ENCODE data around the gene CMTM4. TPM values are rescaled to one million over a fixed set of nuclear protein-coding genes. Genes with fewer than 3 reads are reported as not detected.

Gene CMTM4
- total RNA-seq, 2 experiments from 2014 or later = 1.3 to 2.0 TPM

DNA sequence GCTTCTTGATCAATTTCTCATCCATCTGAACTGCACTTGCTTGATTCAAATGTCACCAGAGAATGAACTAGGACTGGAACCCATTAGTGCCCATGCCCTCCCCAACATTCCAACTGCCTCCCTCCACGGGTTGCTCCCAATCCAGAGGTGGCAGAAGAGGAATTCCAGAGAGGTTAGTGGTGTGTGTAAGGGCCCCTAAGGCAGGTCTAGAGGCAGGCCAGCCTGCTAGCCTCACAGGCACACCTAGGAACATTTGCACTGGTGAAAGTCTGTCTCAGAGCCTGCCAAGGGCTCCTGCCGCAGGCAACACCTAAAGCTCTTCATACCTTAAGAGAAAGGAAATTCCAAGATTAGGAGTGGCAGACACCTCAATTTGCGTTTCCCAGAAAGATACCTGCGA is 21.2 kb upstream of the CMTM4 start:
- no peak overlapping the region for H3K27ac Mint-ChIP-seq
- DNase-seq (no peak), ATAC-seq (ENCODE audit: low read depth) (no peak)
- H3K4me3 Mint-ChIP-seq = no peak overlapping the region
- no peaks in the 10 kb centered on the region for H3K4me1 Mint-ChIP-seq
- H3K27me3 Mint-ChIP-seq = no peaks in the 10 kb centered on the region
- POLR2A ChIA-PET = no interaction called here
- no peaks in the 10 kb centered on the region for H3K9me3 Mint-ChIP-seq
- H3K36me3 Mint-ChIP-seq = peaks cover 2% of the 10 kb centered on the region

- peak; percentile 56 for ATAC-seq (ENCODE audit: low read depth)
- Mint-ChIP-seq H3K36me3 (peaks cover 2% of the 10 kb centered on the region), H3K27me3 (no peaks in the 10 kb centered on the region), H3K4me3 (no peak overlapping the region), H3K27ac (no peak overlapping the region), H3K9me3 (no peaks in the 10 kb centered on the region), H3K4me1 (no peaks in the 10 kb centered on the region)
- POLR2A ChIA-PET = interaction anchor here (0.7 kb wide), 1 partner anchor 67 kb away, joined by 4 read pairs; no protein-coding TSS in a partner anchor
- DNase-seq = no peak
These were observed 20.7 kb upstream of the CMTM4 start for GRCh38 chr16:66717112-66717675.

GRCh38 chr16:66714654-66715307 is 18.2 kb upstream of the CMTM4 start:
- no peak overlapping the region for H3K4me3 Mint-ChIP-seq
- H3K27me3 Mint-ChIP-seq = no peaks in the 10 kb centered on the region
- H3K36me3 Mint-ChIP-seq = no peaks in the 10 kb centered on the region
- POLR2A ChIA-PET = no interaction called here
- no peak for ATAC-seq (ENCODE audit: low read depth)
- H3K9me3 Mint-ChIP-seq = no peaks in the 10 kb centered on the region
- DNase-seq = no peak
- H3K27ac Mint-ChIP-seq = no peak overlapping the region
- H3K4me1 Mint-ChIP-seq = no peaks in the 10 kb centered on the region

DNA sequence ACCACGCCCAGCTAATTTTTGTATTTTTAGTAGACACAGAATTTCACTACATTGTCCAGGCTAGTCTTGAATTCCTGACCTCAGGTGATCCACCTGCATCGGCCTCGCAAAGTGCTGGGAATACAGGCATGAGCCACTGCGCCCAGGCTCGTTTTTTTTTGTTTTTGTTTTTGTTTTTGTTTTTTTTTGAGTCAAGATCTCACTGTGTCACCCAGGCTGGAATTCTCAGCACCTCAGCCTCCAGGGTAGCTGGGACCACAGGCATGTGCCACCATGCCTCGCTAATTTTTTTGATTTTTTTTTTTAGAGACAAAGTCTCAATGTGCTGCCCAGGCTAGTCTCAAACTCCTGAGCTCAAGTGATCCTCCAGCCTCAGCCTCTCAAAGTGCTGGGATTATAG is 17.5 kb upstream of the CMTM4 start:
- H3K27ac Mint-ChIP-seq = no peak overlapping the region
- H3K27me3 Mint-ChIP-seq = peaks cover under 1% of the 10 kb centered on the region
- no peaks in the 10 kb centered on the region for H3K9me3 Mint-ChIP-seq
- ATAC-seq (ENCODE audit: low read depth) (no peak), DNase-seq (no peak)
- H3K4me3 Mint-ChIP-seq = no peak overlapping the region
- H3K36me3 Mint-ChIP-seq = no peaks in the 10 kb centered on the region
- H3K4me1 Mint-ChIP-seq = no peaks in the 10 kb centered on the region
- POLR2A ChIA-PET = no interaction called here

DNA sequence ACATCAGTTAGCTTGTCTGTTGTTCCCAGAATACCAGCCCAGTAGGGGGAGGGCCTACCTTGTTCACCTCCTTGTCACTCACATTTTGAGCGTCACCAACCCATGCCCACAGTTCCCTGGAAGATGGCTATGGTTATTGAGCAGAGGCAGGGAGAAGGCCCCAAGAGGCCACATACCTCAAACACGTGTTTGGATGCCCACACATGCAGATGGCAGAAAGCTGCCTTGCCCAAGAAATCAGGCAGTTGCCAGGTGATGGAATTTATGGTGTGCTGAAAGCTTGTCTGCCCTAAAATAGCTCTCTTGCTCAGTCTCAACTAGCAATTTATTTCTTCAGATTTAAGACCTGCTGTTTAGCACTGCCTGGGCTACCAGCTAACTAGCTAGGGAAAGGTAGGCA is 16.5 kb upstream of the CMTM4 start:
- Mint-ChIP-seq H3K9me3 (no peaks in the 10 kb centered on the region), H3K27me3 (peaks cover 8% of the 10 kb centered on the region), H3K4me1 (no peaks in the 10 kb centered on the region), H3K4me3 (no peak overlapping the region), H3K36me3 (no peaks in the 10 kb centered on the region), H3K27ac (no peak overlapping the region)
- ATAC-seq (ENCODE audit: low read depth) (no peak), DNase-seq (no peak)
- POLR2A ChIA-PET = no interaction called here

DNA sequence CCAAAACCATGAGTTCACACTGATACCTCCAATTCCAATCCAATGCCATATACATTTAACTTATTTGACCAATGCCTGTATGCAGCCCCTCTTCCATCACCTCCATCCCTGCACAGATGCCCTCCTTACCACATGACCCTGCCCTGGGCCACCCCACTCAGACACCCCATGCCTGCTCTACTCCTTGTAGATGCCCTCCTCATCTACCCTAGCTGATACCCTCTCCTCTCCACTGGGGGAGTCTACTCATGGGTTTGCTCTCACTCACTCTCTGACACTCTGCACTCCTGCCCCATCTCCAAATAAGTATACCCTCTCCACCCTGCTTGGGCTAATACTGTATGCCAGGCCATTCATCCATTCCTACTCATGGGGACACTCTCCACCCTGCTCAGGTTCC is 16.0 kb upstream of the CMTM4 start:
- POLR2A ChIA-PET = no interaction called here
- DNase-seq (no peak), ATAC-seq (ENCODE audit: low read depth) (no peak)
- H3K27me3 Mint-ChIP-seq = peaks cover 11% of the 10 kb centered on the region
- H3K4me3 Mint-ChIP-seq = no peak overlapping the region
- no peaks in the 10 kb centered on the region for H3K36me3 Mint-ChIP-seq
- H3K4me1 Mint-ChIP-seq = no peaks in the 10 kb centered on the region
- no peak overlapping the region for H3K27ac Mint-ChIP-seq
- H3K9me3 Mint-ChIP-seq = no peaks in the 10 kb centered on the region

- POLR2A ChIA-PET = interaction anchor here (0.6 kb wide), 1 partner anchor 27 kb away, joined by 8 read pairs; no protein-coding TSS in a partner anchor
- no peaks in the 10 kb centered on the region for H3K9me3 Mint-ChIP-seq
- no peak overlapping the region for H3K27ac Mint-ChIP-seq
- H3K36me3 Mint-ChIP-seq = no peaks in the 10 kb centered on the region
- no peak for DNase-seq
- peaks cover 11% of the 10 kb centered on the region for H3K27me3 Mint-ChIP-seq
- H3K4me3 Mint-ChIP-seq = no peak overlapping the region
- no peak for ATAC-seq (ENCODE audit: low read depth)
- no peaks in the 10 kb centered on the region for H3K4me1 Mint-ChIP-seq
These were observed 15.0 kb upstream of the CMTM4 start for GRCh38 chr16:66711581-66711980.

GRCh38 chr16:66706506-66706880 is 9.9 kb upstream of the CMTM4 start:
- peaks cover 22% of the 10 kb centered on the region for H3K27me3 Mint-ChIP-seq
- DNase-seq (no peak), ATAC-seq (ENCODE audit: low read depth) (no peak)
- H3K36me3 Mint-ChIP-seq = no peaks in the 10 kb centered on the region
- H3K9me3 Mint-ChIP-seq = no peaks in the 10 kb centered on the region
- no peak overlapping the region for H3K4me3 Mint-ChIP-seq
- POLR2A ChIA-PET = no interaction called here
- no peaks in the 10 kb centered on the region for H3K4me1 Mint-ChIP-seq
- no peak overlapping the region for H3K27ac Mint-ChIP-seq

GRCh38 chr16:66705790-66706505 is 9.4 kb upstream of the CMTM4 start:
- ATAC-seq (ENCODE audit: low read depth) (no peak), DNase-seq (no peak)
- POLR2A ChIA-PET = interaction anchor here (0.7 kb wide), 1 partner anchor 162 kb away, joined by 4 read pairs; no protein-coding TSS in a partner anchor
- no peak overlapping the region for H3K27ac Mint-ChIP-seq
- H3K36me3 Mint-ChIP-seq = peaks cover under 1% of the 10 kb centered on the region
- H3K9me3 Mint-ChIP-seq = peaks cover 1% of the 10 kb centered on the region
- H3K27me3 Mint-ChIP-seq = peaks cover 25% of the 10 kb centered on the region
- H3K4me1 Mint-ChIP-seq = peaks cover under 1% of the 10 kb centered on the region
- no peak overlapping the region for H3K4me3 Mint-ChIP-seq

DNA sequence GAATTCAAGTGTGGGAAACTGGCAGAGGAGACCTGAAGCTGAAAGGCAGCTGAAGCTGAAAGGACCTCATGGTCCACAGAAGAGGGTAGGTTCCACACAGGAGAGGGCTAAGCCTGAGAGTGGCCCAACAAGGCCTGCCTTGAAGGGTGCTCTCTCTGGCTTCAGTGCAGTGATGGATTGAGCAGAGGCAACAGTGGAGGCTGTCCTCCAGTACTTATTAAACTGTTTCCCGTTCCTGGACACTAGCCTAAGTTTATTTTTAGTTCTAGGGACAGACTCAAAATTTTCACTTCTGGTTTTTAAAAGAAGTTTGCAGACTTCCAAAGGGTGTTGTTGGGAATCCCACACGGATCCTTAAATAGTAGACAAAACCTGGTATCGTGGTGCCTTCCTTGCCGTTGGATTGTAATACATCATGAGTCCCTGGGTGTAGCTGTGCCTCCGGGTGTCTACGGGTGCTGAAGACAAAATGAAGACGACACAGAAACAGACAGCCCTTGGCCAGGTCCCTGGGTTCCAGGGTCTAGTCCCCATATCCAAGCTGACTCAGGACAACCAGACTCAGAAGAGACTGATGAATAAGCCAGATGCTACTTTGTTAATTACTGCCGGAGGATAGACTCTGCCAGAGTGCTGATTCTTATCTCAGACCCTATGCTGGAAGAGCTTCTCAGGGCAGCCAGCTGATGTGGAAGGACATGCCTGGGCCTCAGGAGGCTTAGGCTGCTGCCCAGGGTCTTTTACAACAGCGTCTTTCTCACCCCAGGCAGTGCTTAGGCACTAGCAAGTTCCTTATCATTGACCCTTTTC is 7.1 kb upstream of the CMTM4 start:
- DNase-seq = no peak
- no peak overlapping the region for H3K27ac Mint-ChIP-seq
- POLR2A ChIA-PET = no interaction called here

GRCh38 chr16:66701516-66701915 is 5.0 kb upstream of the CMTM4 start:
- POLR2A ChIA-PET = interaction anchor here (0.6 kb wide), 1 partner anchor 8 kb away, joined by 4 read pairs; no protein-coding TSS in a partner anchor
- peaks cover 4% of the 10 kb centered on the region for H3K9me3 Mint-ChIP-seq
- peaks cover 52% of the 10 kb centered on the region for H3K27me3 Mint-ChIP-seq
- ATAC-seq (ENCODE audit: low read depth) (no peak), DNase-seq (no peak)
- no peak overlapping the region for H3K27ac Mint-ChIP-seq
- H3K4me3 Mint-ChIP-seq = no peak overlapping the region
- H3K36me3 Mint-ChIP-seq = peaks cover 2% of the 10 kb centered on the region
- peaks cover 6% of the 10 kb centered on the region for H3K4me1 Mint-ChIP-seq

More for the DNA sequence above, 7.1 kb upstream of the CMTM4 start:
- no peak for ATAC-seq (ENCODE audit: low read depth)
- Mint-ChIP-seq H3K9me3 (peaks cover 4% of the 10 kb centered on the region), H3K36me3 (peaks cover 2% of the 10 kb centered on the region), H3K4me1 (peaks cover 3% of the 10 kb centered on the region), H3K27me3 (peaks cover 41% of the 10 kb centered on the region), H3K4me3 (no peak overlapping the region)

DNA sequence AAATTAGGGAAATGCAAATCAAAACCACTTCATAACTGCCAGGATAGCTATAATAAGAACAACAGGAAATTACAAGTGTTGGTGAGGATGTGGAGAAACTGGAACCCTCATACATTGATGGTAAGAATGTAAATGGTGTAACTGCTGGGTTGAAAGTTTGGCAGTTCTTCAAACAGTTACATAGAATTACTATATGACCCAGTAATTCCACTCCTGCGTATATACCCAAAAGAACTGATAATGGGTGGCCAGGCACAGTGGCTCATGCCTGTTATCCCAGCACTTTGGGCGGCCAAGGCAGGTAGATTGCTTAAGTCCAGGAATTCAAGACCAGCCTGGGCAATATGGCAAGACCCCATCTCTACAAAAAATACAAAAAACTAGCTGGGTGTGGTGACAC is 4.5 kb upstream of the CMTM4 start:
- Mint-ChIP-seq H3K36me3 (peaks cover 2% of the 10 kb centered on the region), H3K27me3 (peaks cover 52% of the 10 kb centered on the region), H3K4me1 (peaks cover 6% of the 10 kb centered on the region), H3K4me3 (no peak overlapping the region), H3K27ac (no peak overlapping the region), H3K9me3 (peaks cover 4% of the 10 kb centered on the region)
- POLR2A ChIA-PET = no interaction called here
- ATAC-seq (ENCODE audit: low read depth) (no peak), DNase-seq (no peak)

DNA sequence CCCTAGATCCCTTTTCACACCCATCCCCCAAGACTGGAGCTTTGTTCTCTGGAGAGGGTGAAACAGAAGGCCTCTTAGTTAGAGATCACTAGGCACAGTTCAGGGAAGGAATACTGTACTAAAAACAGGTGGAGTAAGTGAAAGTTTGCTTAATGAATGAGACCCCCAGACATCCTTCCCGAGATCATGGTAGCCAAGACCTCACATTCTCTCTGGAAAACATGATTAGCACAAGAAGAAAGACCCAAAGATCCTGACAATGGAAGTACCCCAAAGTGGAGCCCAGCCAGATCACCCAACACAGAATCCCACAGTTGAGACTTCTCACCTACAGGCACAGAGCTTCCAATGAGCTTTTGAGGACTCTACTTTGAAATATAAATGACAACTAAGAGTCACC is 3.4 kb upstream of the CMTM4 start:
- peaks cover 14% of the 10 kb centered on the region for H3K4me1 Mint-ChIP-seq
- peaks cover 61% of the 10 kb centered on the region for H3K27me3 Mint-ChIP-seq
- POLR2A ChIA-PET = no interaction called here
- DNase-seq (no peak), ATAC-seq (ENCODE audit: low read depth) (no peak)
- H3K4me3 Mint-ChIP-seq = no peak overlapping the region
- no peak overlapping the region for H3K27ac Mint-ChIP-seq
- peaks cover 2% of the 10 kb centered on the region for H3K36me3 Mint-ChIP-seq
- H3K9me3 Mint-ChIP-seq = peaks cover 4% of the 10 kb centered on the region

Data from activated naive CD8-positive, alpha-beta T cell treated with anti-CD3 and anti-CD28 coated beads, Interleukin-2, amount 10 ng/mL, durations not matched to agents 7 days and 5 days (primary cell).